Measurements from ENCODE around the gene MRPS17.

Gene MRPS17

GRCh38 chr7:55977831-55978230 is 26.2 kb downstream of the MRPS17 start:
- Histone ChIP-seq H3K36me3 (ENCODE audit: control insufficient read depth in 2 of 2, insufficient read depth in 1 of 2, low read length in 2 of 2) (peaks cover 37 to 49% of the 10 kb centered on the region in 2 experiments), H3K9me3 (ENCODE audit: control insufficient read depth, insufficient read depth, low read depth, low read length) (no peaks in the 10 kb centered on the region), H3K4me3 (ENCODE audit: low read depth, low read length) (no peak overlapping the region), H3K27ac (ENCODE audit: extremely low read depth, low read depth, low read length) (no peak overlapping the region), H3K4me1 (ENCODE audit: control insufficient read depth, insufficient read depth, low read length) (peaks cover 19% of the 10 kb centered on the region)
- CTCF ChIA-PET: interaction anchor here (1.1 to 2.1 kb wide), 2 partner anchors 336 to 697 kb away, joined by 3 to 5 read pairs; no protein-coding TSS in a partner anchor
- POLR2A ChIA-PET: interaction anchor here (1.0 kb wide), 1 partner anchor 87 kb away, joined by 3 read pairs; no protein-coding TSS in a partner anchor
- TF ChIP-seq ZNF596 (tag by site-specific recombination; IDR thresholded peaks at IDR 0.05): no peak
- TF ChIP-seq ZNF629 (tag by site-specific recombination; IDR thresholded peaks at IDR 0.05): 0 out of 2 replicates have a peak, but pooled peaks have one; percentile 13
- TF ChIP-seq FEZF1 (tag by site-specific recombination; IDR thresholded peaks at IDR 0.05): peak; percentile 69
- TF ChIP-seq ZNF366 (tag by site-specific recombination; conservative IDR thresholded peaks at IDR 0.05): peak; percentile 32; the same call in 1 of the 2 replicates
- TF ChIP-seq ZNF843 (tag by site-specific recombination; IDR thresholded peaks at IDR 0.05): peak; percentile 87
- peak; percentile 64; the same call in 1 of the 2 replicates for TF ChIP-seq BCL6B (tag by site-specific recombination; IDR thresholded peaks at IDR 0.05)
- no peak for TF ChIP-seq ZSCAN18 (tag by site-specific recombination; IDR thresholded peaks at IDR 0.05)
- TF ChIP-seq ZNF549 (tag by site-specific recombination; IDR thresholded peaks at IDR 0.05): 0 out of 2 replicates have a peak, but pooled peaks have one; percentile 29
- TF ChIP-seq ZNF335 (tag by site-specific recombination; conservative IDR thresholded peaks at IDR 0.05): peak; percentile 86
- TF ChIP-seq ZXDB (tag by site-specific recombination; IDR thresholded peaks at IDR 0.05): peak; percentile 85
- 0 out of 2 replicates have a peak, but pooled peaks have one; percentile 22 for TF ChIP-seq ZNF600 (tag by site-specific recombination; IDR thresholded peaks at IDR 0.05)
- peak; percentile 95 for TF ChIP-seq PRDM6 (tag by site-specific recombination; IDR thresholded peaks at IDR 0.05)
- peak; percentile 93 for TF ChIP-seq OSR2 (tag by site-specific recombination; IDR thresholded peaks at IDR 0.05)
- TF ChIP-seq PBX3 (CRISPR knock-in tag; IDR thresholded peaks at IDR 0.05): no peak

GRCh38 chr7:55980266-55980665 is 28.6 kb downstream of the MRPS17 start:
- Histone ChIP-seq H3K4me1 (ENCODE audit: control insufficient read depth, insufficient read depth, low read length) (peaks cover 19% of the 10 kb centered on the region), H3K9me3 (ENCODE audit: control insufficient read depth, insufficient read depth, low read depth, low read length) (no peaks in the 10 kb centered on the region), H3K27ac (ENCODE audit: extremely low read depth, low read depth, low read length) (no peak overlapping the region), H3K4me3 (ENCODE audit: low read depth, low read length) (no peak overlapping the region), H3K36me3 (ENCODE audit: control insufficient read depth in 2 of 2, insufficient read depth in 1 of 2, low read length in 2 of 2) (peaks cover 61 to 71% of the 10 kb centered on the region in 2 experiments)
- ChIA-PET CTCF (no interaction called here), POLR2A (interaction anchor here (0.9 kb wide), 1 partner anchor 9 kb away, joined by 3 read pairs; no protein-coding TSS in a partner anchor)
- TF ChIP-seq KLF8 (tag by site-specific recombination; IDR thresholded peaks at IDR 0.05) (no peak), BCL11A (tag by site-specific recombination; IDR thresholded peaks at IDR 0.05; ENCODE audit: low read depth) (no peak), ZFP41 (tag by site-specific recombination; IDR thresholded peaks at IDR 0.05; ENCODE audit: borderline replicate concordance) (no peak), ZNF23 (tag by site-specific recombination; IDR thresholded peaks at IDR 0.05; ENCODE audit: borderline replicate concordance) (no peak), ZNF624 (tag by site-specific recombination; IDR thresholded peaks at IDR 0.05) (no peak), ZNF585B (tag by site-specific recombination; IDR thresholded peaks at IDR 0.05) (no peak), ZBTB21 (tag by site-specific recombination; IDR thresholded peaks at IDR 0.05) (no peak), ZNF701 (tag by site-specific recombination; IDR thresholded peaks at IDR 0.05) (no peak)
